Stomach (tissue), 4 donors: Measurements from ENCODE around the gene ACADL.

Experiments
- CTCF ChIP-seq, 7 experiments: fragments of 450-650 bp in 4 of 7; fragments of 200-600 bp in 3 of 7; sonication (generic) in 3 of 7; IDR thresholded peaks; one replicate each; pipeline ENCODE4 v1.5.1; 2016 to 2019; ENCODE audit warnings: antibody characterized with exemption in 7 of 7, control low read depth in 2 of 7, mild to moderate bottlenecking in 1 of 7
- EP300 ChIP-seq: sonication (generic); formaldehyde crosslinking; IDR thresholded peaks from one replicate; pipeline ENCODE4 v1.6.1; 2017; ENCODE audit warnings: antibody characterized with exemption
- POLR2A ChIP-seq, 4 donors: fragments of 450-650 bp; IDR thresholded peaks; one replicate each; pipeline ENCODE4 v1.6.1; 2016; ENCODE audit warnings: antibody characterized with exemption in 4 of 4, control low read depth in 2 of 4, mild to moderate bottlenecking in 1 of 4, moderate library complexity in 1 of 4
- POLR2AphosphoS5 ChIP-seq, 3 donors: sonication (generic); formaldehyde crosslinking; IDR thresholded peaks; one replicate each; pipeline ENCODE4 v1.6.1; 2016; ENCODE audit warnings: antibody characterized with exemption in 3 of 3

GRCh38 chr2:210157526-210157925 is 67.7 kb downstream of the ACADL start:
- TF ChIP-seq CTCF (IDR thresholded peaks at IDR 0.05), result no peak
- no peak for TF ChIP-seq POLR2AphosphoS5 (IDR thresholded peaks at IDR 0.05)
- TF ChIP-seq POLR2A (IDR thresholded peaks at IDR 0.05), result no peak
- no peak for TF ChIP-seq EP300
